GM12878 (cell line): ENCODE results near the gene SATB1. TPM values are rescaled to one million over a fixed set of nuclear protein-coding genes. Genes with fewer than 3 reads are reported as not detected.

ENCODE experiments used
- ATAC-seq: fragments of 200-7000 bp; cut with Tn5 transposase; 3 replicates; pipeline ENCODE4 v1.9.1; 2020; ENCODE audit warnings: mild to moderate bottlenecking, moderate library complexity
- BruUV-seq: library from RNA; stranded (reverse); fragments of 400-500 nt; replicated peaks from 2 replicates; lab custom pipeline; 2021; lab: Mats Ljungman, UMichigan
- CTCF ChIA-PET: fragments of 300-600 bp; sonication (Branson Sonifier 250); formaldehyde crosslinking; extraction: SDS; loops from one replicate; lab custom pipeline; 2021; ENCODE audit warnings: inconsistent platforms; lab: Yijun Ruan, JAX
- POLR2A ChIA-PET: fragments of 350-600 bp; formaldehyde crosslinking; extraction: SDS; loops from one replicate; lab custom pipeline; 2021; ENCODE audit warnings: inconsistent platforms; lab: Charles Lee
- RAD21 ChIA-PET: fragments of 300-600 bp; sonication (Branson Sonifier 250); formaldehyde crosslinking; loops from one replicate; lab custom pipeline; 2023; ENCODE audit warnings: antibody characterized with exemption; ENCODE audit not compliant: unreplicated experiment; lab: Charles Lee
- SMC1A ChIA-PET: fragments of 300-600 bp; sonication (Branson Sonifier 250); formaldehyde crosslinking; loops from one replicate; lab custom pipeline; 2023; ENCODE audit not compliant: unreplicated experiment, uncharacterized antibody; lab: Charles Lee
- DNase-seq: peaks from one replicate; pipeline ENCODE4 v3.0.0-alpha.2; 2011; ENCODE audit warnings: low read depth, low spot score
- FAIRE-seq: peaks from 3 replicates; lab custom pipeline; 2011; peaks lifted over from hg19 to GRCh38; lab: Jason Lieb, UNC
- H2AFZ ChIP-seq: 2 replicates; pipeline ENCODE4 v1.6.0; 2011; ENCODE audit warnings: low read depth, low read length, control low read depth; ENCODE audit not compliant: control insufficient read depth
- H3K27ac ChIP-seq: 2 replicates; pipeline ENCODE4 v1.5.1; 2011; ENCODE audit warnings: control low read depth; ENCODE audit not compliant: control insufficient read depth, insufficient read depth
- H3K27me3 ChIP-seq, 2 experiments: replicated peaks in 1 of 2; 2 replicates each; pipeline versions ENCODE4 v1.6.0 to v1.6.1; 2011; ENCODE audit warnings: low read length in 1 of 2; ENCODE audit not compliant: control insufficient read depth in 2 of 2, insufficient read depth in 2 of 2
- H3K36me3 ChIP-seq, 2 experiments: 2 replicates each; pipeline ENCODE4 v1.5.1; 2011; ENCODE audit warnings: low read length in 1 of 2; ENCODE audit not compliant: control insufficient read depth in 2 of 2, insufficient read depth in 2 of 2
- H3K4me1 ChIP-seq: 2 replicates; pipeline ENCODE4 v1.6.1; 2011; ENCODE audit warnings: mild to moderate bottlenecking, low read length, moderate library complexity, mixed read lengths; ENCODE audit not compliant: control insufficient read depth, insufficient read depth
- H3K4me2 ChIP-seq: 2 replicates; pipeline ENCODE4 v1.6.0; 2011; ENCODE audit warnings: control low read depth; ENCODE audit not compliant: control insufficient read depth, insufficient read depth
- H3K4me3 ChIP-seq: fragments of 200-600 bp; sonication (generic); 2 replicates; pipeline ENCODE4 v1.5.1; 2016
- H3K79me2 ChIP-seq: 2 replicates; pipeline ENCODE4 v1.6.0; 2011; ENCODE audit warnings: low read length; ENCODE audit not compliant: control insufficient read depth, insufficient read depth
- H3K9ac ChIP-seq: 2 replicates; pipeline ENCODE4 v1.8.0; 2011; ENCODE audit warnings: low read length, control low read depth, mixed read lengths; ENCODE audit not compliant: control insufficient read depth, insufficient read depth
- H3K9me3 ChIP-seq: replicated peaks from 3 replicates; pipeline ENCODE4 v1.5.1; 2011; ENCODE audit warnings: mild to moderate bottlenecking, low read length; ENCODE audit not compliant: control insufficient read depth, insufficient read depth
- H4K20me1 ChIP-seq: 2 replicates; pipeline ENCODE4 v1.6.0; 2011; ENCODE audit not compliant: control insufficient read depth, insufficient read depth
- BMI1 ChIP-seq: fragments of 450-650 bp; IDR thresholded peaks from 2 replicates; pipeline ENCODE4 v1.6.1; 2016; ENCODE audit warnings: mild to moderate bottlenecking, moderate library complexity, borderline replicate concordance
- CBX3 ChIP-seq: fragments of 200-600 bp; sonication (generic); IDR thresholded peaks from 2 replicates; pipeline ENCODE4 v1.6.1; 2016; ENCODE audit warnings: low read depth, borderline replicate concordance
- CHD2 ChIP-seq: IDR thresholded peaks from 2 replicates; pipeline ENCODE4 v1.6.1; 2011; ENCODE audit warnings: low read depth, low read length, improper control_type of control experiment, borderline replicate concordance
- E2F4 ChIP-seq: IDR thresholded peaks from 2 replicates; pipeline ENCODE4 v1.6.1; 2012; ENCODE audit warnings: low read depth, low read length, improper control_type of control experiment
- E2F8 ChIP-seq: fragments of 450-650 bp; IDR thresholded peaks from 2 replicates; pipeline ENCODE4 v1.6.1; 2018; ENCODE audit warnings: mild to moderate bottlenecking, low read depth, moderate library complexity; ENCODE audit not compliant: partially characterized antibody
- FOS ChIP-seq: IDR thresholded peaks from 3 replicates; pipeline ENCODE4 v1.6.1; 2011; ENCODE audit warnings: borderline replicate concordance; ENCODE audit not compliant: insufficient read length; ENCODE audit errors: extremely low read depth
- IRF5 ChIP-seq: fragments of 450-650 bp; IDR thresholded peaks from 2 replicates; pipeline ENCODE4 v1.6.1; 2017; ENCODE audit warnings: borderline replicate concordance
- MYB ChIP-seq: fragments of 150-350 bp; IDR thresholded peaks from 2 replicates; pipeline ENCODE4 v1.6.1; 2014; ENCODE audit warnings: mild to moderate bottlenecking, low read depth, low read length, borderline replicate concordance
- NRF1 ChIP-seq: conservative IDR thresholded peaks from 2 replicates; pipeline ENCODE4 v1.6.1; 2011; ENCODE audit warnings: mild to moderate bottlenecking, low read depth, low read length, improper control_type of control experiment
- PBX3 ChIP-seq: IDR thresholded peaks from 2 replicates; pipeline ENCODE4 v1.6.1; 2011; ENCODE audit warnings: mild to moderate bottlenecking, low read depth, low read length, moderate library complexity; ENCODE audit not compliant: insufficient replicate concordance
- RAD51 ChIP-seq: fragments of 450-650 bp; IDR thresholded peaks from 2 replicates; pipeline ENCODE4 v1.6.1; 2016; ENCODE audit warnings: moderate library complexity, mild to moderate bottlenecking, inconsistent platforms
- RB1 ChIP-seq: fragments of 450-650 bp; formaldehyde crosslinking; IDR thresholded peaks from 2 replicates; pipeline ENCODE4 v1.6.1; 2017; ENCODE audit warnings: mild to moderate bottlenecking, borderline replicate concordance
- RFX5 ChIP-seq: IDR thresholded peaks from 2 replicates; pipeline ENCODE4 v1.6.1; 2011; ENCODE audit warnings: low read depth, low read length, improper control_type of control experiment
- SMAD1 ChIP-seq: fragments of 450-650 bp; IDR thresholded peaks from 2 replicates; pipeline ENCODE4 v1.6.1; 2018; ENCODE audit warnings: mild to moderate bottlenecking, low read depth; ENCODE audit not compliant: partially characterized antibody
- SPI1 ChIP-seq: IDR thresholded peaks from 2 replicates; pipeline ENCODE4 v1.6.1; 2011; ENCODE audit warnings: low read depth, mild to moderate bottlenecking, low read length, moderate library complexity, borderline replicate concordance; ENCODE audit not compliant: insufficient read depth
- SREBF2 ChIP-seq: IDR thresholded peaks from 2 replicates; pipeline ENCODE4 v1.6.1; 2012; ENCODE audit warnings: mild to moderate bottlenecking, low read length
- SUZ12 ChIP-seq: fragments of 200-600 bp; sonication (generic); IDR thresholded peaks from one replicate; pipeline ENCODE4 v1.6.1; 2018; ENCODE audit warnings: antibody characterized with exemption, mild to moderate bottlenecking; ENCODE audit not compliant: unreplicated experiment
- TBL1XR1 ChIP-seq: IDR thresholded peaks from 2 replicates; pipeline ENCODE4 v1.6.1; 2012; ENCODE audit warnings: low read depth, low read length, improper control_type of control experiment
- WGBS: methylation state at CpG from one replicate; pipeline ENCODE4 v1.1.6; 2016; ENCODE audit warnings: low lambda C conversion rate; ENCODE audit not compliant: insufficient replicate concordance, insufficient coverage; ENCODE audit errors: missing lambda C conversion rate; 5-methylcytosine and 5-hydroxymethylcytosine counted together
- in situ Hi-C: fragments of 300-500 bp; cut with MboI; formaldehyde crosslinking; loops from 9 replicates; pipeline ENCODE4 v1.14.3; 2018; ENCODE audit warnings: mixed read lengths
- intact Hi-C: fragments of 100-400 bp; cut with micrococcal nuclease; formaldehyde crosslinking; loops from one replicate; pipeline ENCODE4 v1.14.2; 2022; ENCODE audit not compliant: unreplicated experiment
- polyA plus RNA-seq, 11 experiments: library from polyadenylated mRNA; depleted of rRNA in 4 of 11; unstranded in 6 of 11; stranded (reverse) in 5 of 11; fragments of >200 nt; fragmentation: Nextera tagmentation in 4 of 11; fragmentation: Illumina TruSeq in 1 of 11; extraction: Ambion mirVana in 4 of 11; extraction: Trizol in 1 of 11; gene quantifications; 1 replicate in 1 of 11; 2 replicates in 10 of 11; pipeline versions ENCODE4 v1.2.1 to v1.2.3, GENCODE V29; 2011 to 2016; ENCODE audit warnings: inconsistent platforms in 2 of 11, missing spikeins in 2 of 11, low read depth in 1 of 11
- total RNA-seq, 4 experiments: library from RNA; depleted of rRNA in 3 of 4; stranded (reverse); fragments of >200 nt in 3 of 4; fragmentation: Illumina TruSeq in 1 of 4; extraction: Trizol in 1 of 4; gene quantifications; 2 replicates each; pipeline versions ENCODE4 v1.2.1 to v1.2.3, GENCODE V29; 2013 to 2021

Gene SATB1
- total and polyA plus RNA-seq, 10 of the 15 experiments (the other 5 are each of a cell fraction or from before 2014, with no cell fraction given): 0.01 to 0.72 (median 0.07) TPM; not detected in 4

- ChIA-PET SMC1A (no interaction called here), POLR2A (no interaction called here), CTCF (interaction anchor here (0.9 to 1.5 kb wide), 6 partner anchors 8 to 485 kb away, joined by 3 read pairs; no protein-coding TSS in a partner anchor), RAD21 (no interaction called here)
- no TSS peak for BruUV-seq
- H2AFZ ChIP-seq: no peak overlapping the region
- no peaks in the 10 kb centered on the region for H3K36me3 ChIP-seq
- no peaks in the 10 kb centered on the region for H4K20me1 ChIP-seq
- no peak overlapping the region for H3K4me2 ChIP-seq
- no peak for FAIRE-seq
- in situ Hi-C loops (no loop called here), intact Hi-C loops (no loop called here)
- no peaks in the 10 kb centered on the region for H3K9me3 ChIP-seq
- no peak for ATAC-seq
- no peak overlapping the region for H3K27ac ChIP-seq
- no peaks in the 10 kb centered on the region for H3K27me3 ChIP-seq
- H3K4me1 ChIP-seq: no peaks in the 10 kb centered on the region
- no peak for DNase-seq
- WGBS: 62% methylated on average over 9 of the region's 9 CpGs
- no peak overlapping the region for H3K9ac ChIP-seq
- no peak for TF ChIP-seq RB1
- TF ChIP-seq PBX3: no peak
- no peak for TF ChIP-seq NRF1
- TF ChIP-seq FOS: no peak
- TF ChIP-seq RFX5: no peak
- no peak for TF ChIP-seq SPI1
- no peak for TF ChIP-seq SUZ12
- no peak for TF ChIP-seq BMI1
- TF ChIP-seq SREBF2: no peak
- TF ChIP-seq CBX3: no peak
- no peak for TF ChIP-seq CHD2
- TF ChIP-seq TBL1XR1: no peak
- TF ChIP-seq E2F8: no peak
- TF ChIP-seq SMAD1: no peak
- TF ChIP-seq MYB: no peak
- no peak for TF ChIP-seq IRF5
- no peak for TF ChIP-seq RAD51
- TF ChIP-seq E2F4: no peak
- H3K79me2 ChIP-seq: no peaks in the 10 kb centered on the region
- no peak overlapping the region for H3K4me3 ChIP-seq
These were observed 38.8 kb downstream of the SATB1 start for GRCh38 chr3:18386274-18386890.
